Prostate gland (tissue), 2 donors: Measurements from ENCODE around the gene VASN. TPM values are rescaled to one million over a fixed set of nuclear protein-coding genes. Genes with fewer than 3 reads are reported as not detected.
A peak's percentile ranks its signal among the peaks of the same experiment; 100 is the strongest.

Experiments used
- DNase-seq: peaks from one replicate; pipeline ENCODE4 v3.0.0-alpha.2; 2019; ENCODE audit warnings: low spot score
- H3K27ac ChIP-seq, 2 donors: fragments of 200-600 bp; sonication (generic); 2 replicates each; pipeline ENCODE4 v1.5.1; 2017 to 2019
- H3K27me3 ChIP-seq: fragments of 200-600 bp; sonication (generic); replicated peaks from 2 replicates; pipeline ENCODE4 v1.5.1; 2019; ENCODE audit not compliant: insufficient read depth
- H3K36me3 ChIP-seq, 2 donors: fragments of 200-600 bp; sonication (generic); 1 replicate in 1 of 2; 2 replicates in 1 of 2; pipeline versions ENCODE4 v1.5.1 to v1.8.1; 2017 to 2019
- H3K4me1 ChIP-seq: fragments of 200-600 bp; sonication (generic); replicated peaks from 2 replicates; pipeline ENCODE4 v1.5.1; 2019
- H3K4me3 ChIP-seq, 2 donors: fragments of 200-600 bp; sonication (generic); 2 replicates each; pipeline ENCODE4 v1.5.1; 2017 to 2019
- H3K9me3 ChIP-seq: fragments of 200-600 bp; sonication (generic); 2 replicates; pipeline ENCODE4 v1.5.1; 2017
- POLR2A ChIP-seq: fragments of 450-650 bp; IDR thresholded peaks from one replicate; pipeline ENCODE4 v1.6.1; 2016; ENCODE audit warnings: antibody characterized with exemption, mild to moderate bottlenecking
- POLR2AphosphoS5 ChIP-seq: sonication (generic); formaldehyde crosslinking; IDR thresholded peaks from one replicate; pipeline ENCODE4 v1.6.1; 2017; ENCODE audit warnings: antibody characterized with exemption
- WGBS: methylation state at CpG from one replicate; pipeline ENCODE4 v1.1.5; 2018; 5-methylcytosine and 5-hydroxymethylcytosine counted together
- intact Hi-C: fragments of 100-400 bp; cut with DNase I; formaldehyde crosslinking; loops from one replicate; pipeline ENCODE4 v1.14.2; 2022
- total RNA-seq, 2 donors: library from RNA; depleted of rRNA; stranded (reverse); fragments of >200 nt; gene quantifications; one replicate each; pipeline ENCODE4 v1.1.0, GENCODE V29; 2016
- TF ChIP-seq, protein P1 (sequence below), 4 experiments: fragments of 200-600 bp in 2 of 4; fragments of 450-650 bp in 2 of 4; sonication (generic) in 2 of 4; IDR thresholded peaks; 1 replicate in 3 of 4; 2 replicates in 1 of 4; pipeline ENCODE4 v1.5.1; 2016 to 2019; ENCODE audit warnings: antibody characterized with exemption in 4 of 4, mild to moderate bottlenecking in 2 of 4, moderate library complexity in 2 of 4

Gene VASN
- total RNA-seq, 2 donors from 2014 or later, result 13.1 to 97.4 TPM

DNA sequence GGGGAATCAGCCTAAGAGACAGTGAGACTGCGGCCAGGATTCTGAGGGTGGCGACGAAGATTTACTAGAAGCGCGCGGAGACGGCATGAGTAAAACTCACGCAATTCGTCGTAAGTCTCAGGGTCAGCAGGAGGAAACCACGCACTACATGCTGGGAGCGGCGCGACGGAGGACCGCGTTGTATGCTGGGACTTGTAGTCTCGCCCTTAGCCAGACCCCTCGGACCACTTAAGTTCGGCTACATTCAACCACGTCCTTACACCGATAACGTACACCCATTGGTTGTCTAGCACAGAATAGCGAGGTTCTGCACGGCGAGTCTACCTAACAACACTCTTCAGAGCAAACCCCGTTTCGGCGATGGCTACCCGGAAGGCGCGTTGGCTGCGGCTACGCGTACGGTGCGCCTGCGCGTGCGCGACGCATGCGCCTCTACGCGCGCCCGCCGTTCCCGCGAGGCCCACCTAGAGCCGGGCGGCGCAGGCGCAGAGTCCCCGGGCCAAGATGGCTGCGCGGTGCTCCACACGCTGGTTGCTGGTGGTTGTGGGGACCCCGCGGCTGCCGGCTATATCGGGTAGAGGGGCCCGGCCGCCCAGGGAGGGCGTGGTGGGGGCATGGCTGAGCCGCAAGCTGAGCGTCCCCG, 53.9 kb downstream of the VASN start, which contains the start of gene DNAJA3:
Gene DNAJA3, plus strand, starts transcription at position 491 of the 643 bp plus-strand sequence. Its CDS starts 14 bp downstream, at position 505.
- peak; percentile 90 for DNase-seq
- WGBS, result under 1% methylated on average over 68 of the region's 68 CpGs
- TF ChIP-seq POLR2AphosphoS5 (peak; percentile 87), POLR2A (peak; percentile 64)
- TF ChIP-seq, protein P1, sequence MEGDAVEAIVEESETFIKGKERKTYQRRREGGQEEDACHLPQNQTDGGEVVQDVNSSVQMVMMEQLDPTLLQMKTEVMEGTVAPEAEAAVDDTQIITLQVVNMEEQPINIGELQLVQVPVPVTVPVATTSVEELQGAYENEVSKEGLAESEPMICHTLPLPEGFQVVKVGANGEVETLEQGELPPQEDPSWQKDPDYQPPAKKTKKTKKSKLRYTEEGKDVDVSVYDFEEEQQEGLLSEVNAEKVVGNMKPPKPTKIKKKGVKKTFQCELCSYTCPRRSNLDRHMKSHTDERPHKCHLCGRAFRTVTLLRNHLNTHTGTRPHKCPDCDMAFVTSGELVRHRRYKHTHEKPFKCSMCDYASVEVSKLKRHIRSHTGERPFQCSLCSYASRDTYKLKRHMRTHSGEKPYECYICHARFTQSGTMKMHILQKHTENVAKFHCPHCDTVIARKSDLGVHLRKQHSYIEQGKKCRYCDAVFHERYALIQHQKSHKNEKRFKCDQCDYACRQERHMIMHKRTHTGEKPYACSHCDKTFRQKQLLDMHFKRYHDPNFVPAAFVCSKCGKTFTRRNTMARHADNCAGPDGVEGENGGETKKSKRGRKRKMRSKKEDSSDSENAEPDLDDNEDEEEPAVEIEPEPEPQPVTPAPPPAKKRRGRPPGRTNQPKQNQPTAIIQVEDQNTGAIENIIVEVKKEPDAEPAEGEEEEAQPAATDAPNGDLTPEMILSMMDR (IDR thresholded peaks at IDR 0.05), result peak in 1 of 4 experiments; percentile 38
- intact Hi-C loops, result no loop called here
- Histone ChIP-seq H3K36me3 (no peaks in the 10 kb centered on the region), H3K27me3 (no peaks in the 10 kb centered on the region), H3K9me3 (no peaks in the 10 kb centered on the region), H3K27ac (peak within 1 kb of the TSS; percentile 88 to 98), H3K4me3 (peak within 1 kb of the TSS; percentile 90 to 95), H3K4me1 (peaks cover 7% of the 10 kb centered on the region)

DNA sequence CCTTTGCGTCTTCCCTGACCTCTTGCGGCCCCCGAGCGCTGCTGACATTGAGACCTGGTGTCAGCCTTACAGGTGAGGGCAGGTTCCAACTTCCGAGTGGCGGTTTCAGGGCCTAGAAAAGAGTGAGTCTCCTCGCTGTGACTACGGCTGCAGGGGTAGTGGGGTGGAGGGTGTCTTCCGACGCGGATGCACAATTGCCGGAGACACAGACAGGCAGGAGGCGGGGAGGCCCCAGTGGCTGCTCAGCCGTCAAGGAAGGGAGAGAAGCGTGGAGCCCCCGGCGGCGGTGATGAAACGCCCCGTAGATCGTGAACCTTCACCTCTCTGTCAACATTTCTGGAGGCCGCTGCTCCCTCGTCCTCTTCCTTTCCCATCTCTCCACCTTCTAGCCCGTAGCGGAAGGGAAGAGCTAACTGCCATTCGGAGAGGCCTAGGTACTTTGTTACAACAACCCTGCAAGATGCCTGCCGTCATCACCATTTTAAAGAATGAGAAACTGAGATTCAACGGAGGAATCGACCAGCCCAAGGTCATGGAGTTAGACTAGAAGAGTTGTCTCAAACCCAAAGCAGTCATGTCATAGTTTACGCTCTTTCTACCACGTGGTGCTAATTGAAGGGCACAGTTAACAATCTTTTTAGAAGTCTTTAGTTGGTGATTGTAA, 54.5 kb downstream of the VASN start:
- intact Hi-C loops, result no loop called here
- WGBS, result 3% methylated on average over 31 of the region's 31 CpGs

DNA sequence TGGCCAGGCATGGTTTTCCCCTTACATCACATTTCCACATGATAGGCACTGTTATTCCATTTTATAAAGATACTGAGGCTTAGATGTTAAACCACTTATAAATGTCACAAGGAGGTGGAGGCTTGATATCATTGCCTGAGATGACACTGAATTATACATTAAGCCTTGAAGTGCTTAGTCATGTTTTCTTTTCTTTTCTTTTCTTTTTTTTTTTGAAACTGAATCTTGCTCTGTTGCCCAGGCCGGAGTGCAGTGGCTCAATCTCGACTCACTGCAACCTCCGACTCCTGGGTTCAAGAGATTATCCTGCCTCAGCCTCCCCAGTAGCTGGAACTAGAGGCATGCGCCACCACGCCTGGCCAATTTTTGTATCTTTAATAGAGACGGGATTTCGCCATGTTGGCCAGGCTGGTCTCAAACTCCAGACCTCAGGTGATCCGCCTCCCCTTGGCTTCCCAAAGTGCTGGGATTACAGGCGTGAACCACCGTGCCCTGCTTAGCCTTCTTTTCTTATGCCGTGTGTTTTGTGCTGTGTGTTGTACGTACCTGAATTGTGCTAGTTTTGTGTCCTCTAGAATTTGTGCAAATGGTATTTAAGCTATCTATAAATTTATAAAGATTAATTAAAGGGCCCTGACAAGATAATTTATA, 55.2 kb downstream of the VASN start:
- H3K4me1 ChIP-seq, result peaks cover 7% of the 10 kb centered on the region
- H3K4me3 ChIP-seq, result peak overlapping the region in 1 of 2 donors; percentile 95
- intact Hi-C loops, result no loop called here
- 93% methylated on average over 12 of the region's 12 CpGs for WGBS
- no peak for TF ChIP-seq POLR2AphosphoS5
- TF ChIP-seq, protein P1 (IDR thresholded peaks at IDR 0.05), result no peak
- no peaks in the 10 kb centered on the region for H3K9me3 ChIP-seq
- no peaks in the 10 kb centered on the region for H3K36me3 ChIP-seq
- H3K27ac ChIP-seq, result no peak overlapping the region
- no peak for DNase-seq
- H3K27me3 ChIP-seq, result no peaks in the 10 kb centered on the region

More for the DNA sequence above, 54.5 kb downstream of the VASN start:
- Histone ChIP-seq H3K36me3 (no peaks in the 10 kb centered on the region), H3K4me3 (peak overlapping the region; percentile 90 to 95), H3K4me1 (peaks cover 7% of the 10 kb centered on the region), H3K27me3 (no peaks in the 10 kb centered on the region), H3K9me3 (no peaks in the 10 kb centered on the region), H3K27ac (peak overlapping the region; percentile 88 to 98)
- no peak for DNase-seq
- TF ChIP-seq POLR2A (no peak), POLR2AphosphoS5 (no peak)
- TF ChIP-seq, protein P1 (IDR thresholded peaks at IDR 0.05), result no peak

DNA sequence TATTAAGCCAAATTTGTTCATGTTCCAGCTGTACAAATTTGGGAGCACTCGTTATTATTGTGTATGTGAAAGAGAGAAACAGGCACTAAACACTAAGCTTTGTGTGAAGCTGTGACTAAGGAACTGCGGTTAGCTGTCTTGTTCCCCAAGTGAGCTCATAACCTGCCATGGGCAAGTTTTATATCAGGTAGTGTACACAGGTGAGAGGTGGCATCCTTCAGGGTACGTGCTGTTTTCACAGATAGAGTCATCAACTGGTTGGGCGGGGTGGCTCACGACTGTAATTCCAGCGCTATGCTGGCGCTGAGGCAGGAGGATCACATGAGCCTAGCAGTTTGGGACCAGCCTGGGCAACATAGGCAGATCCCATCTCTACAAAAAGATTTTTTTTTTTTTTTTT, 56.9 kb downstream of the VASN start:
- Histone ChIP-seq H3K36me3 (no peaks in the 10 kb centered on the region), H3K27me3 (no peaks in the 10 kb centered on the region), H3K4me1 (peaks cover 7% of the 10 kb centered on the region), H3K9me3 (no peaks in the 10 kb centered on the region), H3K4me3 (no peak overlapping the region), H3K27ac (no peak overlapping the region)
- intact Hi-C loops, result no loop called here
- no peak for TF ChIP-seq POLR2A
- WGBS, result 88% methylated on average over 7 of the region's 7 CpGs
- no peak for DNase-seq

DNA sequence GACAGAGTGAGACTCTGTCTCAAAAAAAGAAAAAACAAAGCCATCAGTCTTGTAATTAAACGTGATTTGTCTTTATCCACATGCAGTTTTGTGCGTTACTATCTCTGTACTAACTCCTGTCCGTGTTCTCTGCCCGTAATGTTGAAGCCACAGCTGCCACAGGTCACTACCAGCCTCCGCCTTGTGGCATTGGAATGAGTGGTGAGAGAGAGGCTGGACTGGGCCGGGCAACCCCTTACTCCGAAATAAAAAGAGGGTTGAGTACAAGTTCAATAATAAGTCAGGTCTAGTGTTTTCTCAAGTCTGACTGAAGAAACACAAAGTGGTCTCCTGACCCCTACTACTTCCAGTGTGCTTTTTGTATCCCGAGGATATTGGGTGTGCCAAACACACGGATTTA, 59.4 kb downstream of the VASN start:
- Histone ChIP-seq H3K27me3 (no peaks in the 10 kb centered on the region), H3K27ac (no peak overlapping the region), H3K36me3 (no peaks in the 10 kb centered on the region), H3K4me1 (peaks cover 7% of the 10 kb centered on the region), H3K4me3 (no peak overlapping the region), H3K9me3 (no peaks in the 10 kb centered on the region)
- 91% methylated on average over 9 of the region's 9 CpGs for WGBS
- intact Hi-C loops, result no loop called here
- no peak for TF ChIP-seq POLR2AphosphoS5
- TF ChIP-seq POLR2A, result no peak
- TF ChIP-seq, protein P1 (IDR thresholded peaks at IDR 0.05), result no peak
- no peak for DNase-seq
